ENCODE data around the gene AMH. TPM values are rescaled to one million over a fixed set of nuclear protein-coding genes. Genes with fewer than 3 reads are reported as not detected.

The AMH gene
- total RNA-seq, 2 experiments from 2014 or later = 3.3 to 3.5 TPM

DNA sequence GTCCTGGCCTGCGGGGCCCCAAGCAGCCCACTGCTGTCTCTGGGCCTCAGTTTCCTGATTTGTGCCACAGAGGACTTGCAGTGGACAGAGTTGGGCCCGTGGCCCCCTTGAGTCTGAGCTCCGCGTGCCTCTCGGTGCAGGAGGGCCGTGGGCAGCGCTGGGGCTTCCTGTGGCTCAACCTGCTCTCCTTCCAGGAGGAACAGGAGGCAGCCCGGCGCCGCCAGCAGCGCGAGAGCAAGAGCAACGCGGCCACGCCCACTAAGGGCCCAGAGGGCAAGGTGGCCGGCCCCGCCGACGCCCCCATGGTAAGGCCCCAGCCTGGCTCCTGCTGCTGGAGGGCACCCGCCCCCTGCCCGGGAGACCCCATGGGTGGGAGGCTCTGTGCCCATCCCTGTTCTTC lies 38.9 kb upstream of the AMH start:
- H3K36me3 ChIP-seq (ENCODE audit: insufficient read depth, low read length) = peaks cover 55% of the 10 kb centered on the region
- Mint-ChIP-seq H3K4me3 (no peak overlapping the region), H3K27me3 (no peaks in the 10 kb centered on the region), H3K4me1 (ENCODE audit: low read depth) (peaks cover 4% of the 10 kb centered on the region), H3K9me3 (no peaks in the 10 kb centered on the region), H3K27ac (no peak overlapping the region), H3K36me3 (ENCODE audit: low read depth) (peaks cover 44% of the 10 kb centered on the region)
- ChIA-PET POLR2A (no interaction called here), CTCF (no interaction called here)
- ATAC-seq (ENCODE audit: poor library complexity) (no peak), DNase-seq (no peak)
- TF ChIP-seq, protein P1, sequence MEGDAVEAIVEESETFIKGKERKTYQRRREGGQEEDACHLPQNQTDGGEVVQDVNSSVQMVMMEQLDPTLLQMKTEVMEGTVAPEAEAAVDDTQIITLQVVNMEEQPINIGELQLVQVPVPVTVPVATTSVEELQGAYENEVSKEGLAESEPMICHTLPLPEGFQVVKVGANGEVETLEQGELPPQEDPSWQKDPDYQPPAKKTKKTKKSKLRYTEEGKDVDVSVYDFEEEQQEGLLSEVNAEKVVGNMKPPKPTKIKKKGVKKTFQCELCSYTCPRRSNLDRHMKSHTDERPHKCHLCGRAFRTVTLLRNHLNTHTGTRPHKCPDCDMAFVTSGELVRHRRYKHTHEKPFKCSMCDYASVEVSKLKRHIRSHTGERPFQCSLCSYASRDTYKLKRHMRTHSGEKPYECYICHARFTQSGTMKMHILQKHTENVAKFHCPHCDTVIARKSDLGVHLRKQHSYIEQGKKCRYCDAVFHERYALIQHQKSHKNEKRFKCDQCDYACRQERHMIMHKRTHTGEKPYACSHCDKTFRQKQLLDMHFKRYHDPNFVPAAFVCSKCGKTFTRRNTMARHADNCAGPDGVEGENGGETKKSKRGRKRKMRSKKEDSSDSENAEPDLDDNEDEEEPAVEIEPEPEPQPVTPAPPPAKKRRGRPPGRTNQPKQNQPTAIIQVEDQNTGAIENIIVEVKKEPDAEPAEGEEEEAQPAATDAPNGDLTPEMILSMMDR (IDR thresholded peaks at IDR 0.05) = no peak
- H3K9me3 ChIP-seq (ENCODE audit: control insufficient read depth in 1 of 2, insufficient read depth in 1 of 2, low read length in 2 of 2) = no peaks in the 10 kb centered on the region
- intact Hi-C loops (cut with DNase I, micrococcal nuclease) = no loop called here
- H3K4me1 ChIP-seq (ENCODE audit: insufficient read depth, low read length) = peaks cover 9% of the 10 kb centered on the region
- no peak overlapping the region for H3K27ac ChIP-seq (ENCODE audit: low read depth in 1 of 2, low read length in 2 of 2)
- H3K27me3 ChIP-seq (ENCODE audit: control insufficient read depth in 1 of 2, insufficient read depth in 2 of 2, low read length in 2 of 2) = no peaks in the 10 kb centered on the region
- H3K4me3 ChIP-seq (ENCODE audit: low read length) = no peak overlapping the region

DNA sequence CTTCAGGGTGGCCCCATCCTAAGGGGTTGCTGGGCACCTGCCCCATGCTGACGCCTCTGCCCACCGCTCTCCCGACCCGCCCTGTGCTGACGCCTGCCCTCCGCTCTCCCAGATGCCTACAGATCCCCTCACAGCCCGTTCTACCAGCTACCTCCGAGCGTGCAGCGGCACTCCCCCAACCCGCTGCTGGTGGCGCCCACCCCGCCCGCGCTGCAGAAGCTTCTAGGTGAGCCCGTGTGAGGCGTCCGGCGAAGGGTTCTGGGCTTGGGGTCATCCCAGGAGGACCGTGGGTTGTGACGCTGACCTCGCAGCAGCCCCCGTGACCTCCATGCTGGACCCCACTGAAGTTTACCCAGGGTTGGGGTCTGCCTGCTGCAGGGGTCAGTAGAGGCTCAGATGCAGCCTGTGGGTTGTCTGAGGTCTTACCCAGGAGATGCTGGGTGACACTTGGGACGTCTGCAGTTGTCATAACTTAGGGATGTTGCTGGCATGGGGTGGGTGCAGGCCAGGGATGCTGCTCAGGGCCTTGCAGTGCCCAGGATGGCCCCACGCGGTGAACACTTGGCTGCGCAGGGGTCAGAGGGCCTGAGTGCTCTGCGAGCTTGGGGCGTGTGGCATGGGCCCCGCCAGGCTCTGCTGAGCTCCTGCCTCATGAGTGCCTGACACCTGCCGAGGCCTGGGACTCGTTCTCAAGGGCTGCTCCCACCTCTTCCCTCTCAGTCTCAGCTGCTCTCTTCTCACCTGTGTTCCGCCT lies 38.0 kb upstream of the AMH start:
- Mint-ChIP-seq H3K27ac (no peak overlapping the region), H3K4me3 (no peak overlapping the region), H3K4me1 (ENCODE audit: low read depth) (peaks cover 13% of the 10 kb centered on the region), H3K27me3 (no peaks in the 10 kb centered on the region), H3K9me3 (no peaks in the 10 kb centered on the region), H3K36me3 (ENCODE audit: low read depth) (peaks cover 50% of the 10 kb centered on the region)
- Histone ChIP-seq H3K4me1 (ENCODE audit: insufficient read depth, low read length) (peaks cover 18% of the 10 kb centered on the region), H3K27me3 (ENCODE audit: control insufficient read depth in 1 of 2, insufficient read depth in 2 of 2, low read length in 2 of 2) (no peaks in the 10 kb centered on the region), H3K9me3 (ENCODE audit: control insufficient read depth in 1 of 2, insufficient read depth in 1 of 2, low read length in 2 of 2) (no peaks in the 10 kb centered on the region), H3K27ac (ENCODE audit: low read depth in 1 of 2, low read length in 2 of 2) (no peak overlapping the region), H3K36me3 (ENCODE audit: insufficient read depth, low read length) (peaks cover 61% of the 10 kb centered on the region), H3K4me3 (ENCODE audit: low read length) (no peak overlapping the region)
- TF ChIP-seq, protein P1 (IDR thresholded peaks at IDR 0.05) = no peak
- intact Hi-C loops (cut with DNase I, micrococcal nuclease) = no loop called here
- CTCF ChIA-PET = no interaction called here
- POLR2A ChIA-PET = no interaction called here
- DNase-seq = no peak
- ATAC-seq (ENCODE audit: poor library complexity) = no peak

DNA sequence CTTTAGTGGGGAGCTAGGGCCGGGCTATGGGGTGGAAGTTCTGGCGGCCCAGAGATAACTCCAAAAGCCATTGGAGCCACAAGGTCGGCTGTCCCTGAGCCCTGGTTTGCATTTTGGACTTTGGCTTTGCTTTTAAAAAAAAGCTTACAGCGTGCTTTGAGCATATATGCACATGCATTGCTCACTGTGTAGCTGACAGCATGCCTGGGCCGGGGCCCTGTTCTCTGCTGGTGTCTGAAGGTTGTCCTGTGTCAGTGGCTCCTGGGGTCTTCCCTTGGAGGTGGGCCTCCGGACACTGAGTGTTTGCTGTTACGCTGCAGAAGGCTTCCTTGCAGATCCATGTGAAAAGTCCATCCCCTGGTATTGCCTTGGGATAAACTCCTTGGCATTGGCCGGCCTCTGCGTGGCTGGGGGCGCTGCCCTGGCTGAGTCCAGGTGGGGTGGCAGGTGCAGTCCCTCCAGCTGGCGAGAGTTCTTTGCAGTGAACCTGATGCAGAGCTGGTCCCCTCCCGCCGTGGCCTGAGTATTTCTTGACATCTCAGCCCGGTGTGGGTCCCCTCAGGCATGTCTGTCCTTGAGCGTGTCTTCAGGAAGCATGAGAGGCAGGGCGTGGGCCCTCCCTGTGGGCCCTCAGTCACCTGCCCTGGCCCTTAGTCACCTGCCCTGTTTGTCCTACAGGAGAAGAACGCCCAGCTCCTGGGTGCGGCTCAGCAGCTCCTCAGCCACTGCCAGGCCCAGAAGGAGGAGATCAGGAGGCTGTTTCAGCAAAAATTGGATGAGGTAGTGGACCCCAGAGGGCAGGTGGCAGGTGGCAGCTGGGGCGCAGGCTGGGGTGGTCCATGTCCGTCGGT lies 36.0 kb upstream of the AMH start:
- intact Hi-C loops (cut with DNase I, micrococcal nuclease) = no loop called here
- Histone ChIP-seq H3K4me1 (ENCODE audit: insufficient read depth, low read length) (peaks cover 18% of the 10 kb centered on the region), H3K27ac (ENCODE audit: low read depth in 1 of 2, low read length in 2 of 2) (no peak overlapping the region), H3K9me3 (ENCODE audit: control insufficient read depth in 1 of 2, insufficient read depth in 1 of 2, low read length in 2 of 2) (no peaks in the 10 kb centered on the region), H3K36me3 (ENCODE audit: insufficient read depth, low read length) (peaks cover 66% of the 10 kb centered on the region), H3K27me3 (ENCODE audit: control insufficient read depth in 1 of 2, insufficient read depth in 2 of 2, low read length in 2 of 2) (no peaks in the 10 kb centered on the region), H3K4me3 (ENCODE audit: low read length) (no peak overlapping the region)
- TF ChIP-seq, protein P1 (IDR thresholded peaks at IDR 0.05) = no peak
- ATAC-seq (ENCODE audit: poor library complexity) (no peak), DNase-seq (no peak)
- CTCF ChIA-PET = interaction anchor here (0.6 kb wide), 1 partner anchor 1252 kb away, joined by 3 read pairs; no protein-coding TSS in a partner anchor
- peaks cover 51% of the 10 kb centered on the region for H3K36me3 Mint-ChIP-seq (ENCODE audit: low read depth)
- H3K27me3 Mint-ChIP-seq = no peaks in the 10 kb centered on the region
- POLR2A ChIA-PET = no interaction called here
- H3K4me1 Mint-ChIP-seq (ENCODE audit: low read depth) = peaks cover 13% of the 10 kb centered on the region
- H3K4me3 Mint-ChIP-seq = peak overlapping the region; percentile 20
- no peak overlapping the region for H3K27ac Mint-ChIP-seq
- H3K9me3 Mint-ChIP-seq = no peaks in the 10 kb centered on the region

All from CD4-positive, alpha-beta T cell (primary cell).